ENCODE data around the gene PRKD3.

DNA sequence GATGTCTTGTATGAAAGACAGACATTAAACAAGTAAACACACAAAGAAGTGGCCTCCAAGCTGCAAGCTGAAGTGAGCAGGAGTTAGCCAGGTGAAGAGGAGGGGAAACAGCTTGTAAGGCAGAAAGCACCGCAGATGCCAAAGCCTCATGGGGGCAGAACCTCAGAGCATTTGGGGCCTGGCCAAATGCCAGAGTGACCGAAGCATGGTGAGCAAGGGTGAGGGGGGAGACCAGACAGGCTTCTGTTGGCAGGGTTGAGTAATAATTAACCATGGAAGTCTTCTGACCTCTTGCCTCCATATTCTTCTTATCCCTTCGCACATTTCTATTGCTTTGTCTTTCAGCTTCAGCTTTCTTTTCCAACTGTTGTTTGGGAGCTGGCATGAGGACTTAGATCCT is 25.4 kb upstream of the PRKD3 start:
- TF ChIP-seq, protein P1, sequence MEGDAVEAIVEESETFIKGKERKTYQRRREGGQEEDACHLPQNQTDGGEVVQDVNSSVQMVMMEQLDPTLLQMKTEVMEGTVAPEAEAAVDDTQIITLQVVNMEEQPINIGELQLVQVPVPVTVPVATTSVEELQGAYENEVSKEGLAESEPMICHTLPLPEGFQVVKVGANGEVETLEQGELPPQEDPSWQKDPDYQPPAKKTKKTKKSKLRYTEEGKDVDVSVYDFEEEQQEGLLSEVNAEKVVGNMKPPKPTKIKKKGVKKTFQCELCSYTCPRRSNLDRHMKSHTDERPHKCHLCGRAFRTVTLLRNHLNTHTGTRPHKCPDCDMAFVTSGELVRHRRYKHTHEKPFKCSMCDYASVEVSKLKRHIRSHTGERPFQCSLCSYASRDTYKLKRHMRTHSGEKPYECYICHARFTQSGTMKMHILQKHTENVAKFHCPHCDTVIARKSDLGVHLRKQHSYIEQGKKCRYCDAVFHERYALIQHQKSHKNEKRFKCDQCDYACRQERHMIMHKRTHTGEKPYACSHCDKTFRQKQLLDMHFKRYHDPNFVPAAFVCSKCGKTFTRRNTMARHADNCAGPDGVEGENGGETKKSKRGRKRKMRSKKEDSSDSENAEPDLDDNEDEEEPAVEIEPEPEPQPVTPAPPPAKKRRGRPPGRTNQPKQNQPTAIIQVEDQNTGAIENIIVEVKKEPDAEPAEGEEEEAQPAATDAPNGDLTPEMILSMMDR (IDR thresholded peaks at IDR 0.05; ENCODE audit: low read length), result no peak
- TF ChIP-seq EZH2 (IDR thresholded peaks at IDR 0.05; ENCODE audit: borderline replicate concordance, low read length), result no peak
